Measurements from ENCODE around the gene CCDC112. TPM values are rescaled to one million over a fixed set of nuclear protein-coding genes. Genes with fewer than 3 reads are reported as not detected.

Gene CCDC112
- total and polyA plus RNA-seq, 2 of the 13 experiments (the other 11 are each of a cell fraction or from before 2014, with no cell fraction given), result 1.1 to 2.8 TPM

DNA sequence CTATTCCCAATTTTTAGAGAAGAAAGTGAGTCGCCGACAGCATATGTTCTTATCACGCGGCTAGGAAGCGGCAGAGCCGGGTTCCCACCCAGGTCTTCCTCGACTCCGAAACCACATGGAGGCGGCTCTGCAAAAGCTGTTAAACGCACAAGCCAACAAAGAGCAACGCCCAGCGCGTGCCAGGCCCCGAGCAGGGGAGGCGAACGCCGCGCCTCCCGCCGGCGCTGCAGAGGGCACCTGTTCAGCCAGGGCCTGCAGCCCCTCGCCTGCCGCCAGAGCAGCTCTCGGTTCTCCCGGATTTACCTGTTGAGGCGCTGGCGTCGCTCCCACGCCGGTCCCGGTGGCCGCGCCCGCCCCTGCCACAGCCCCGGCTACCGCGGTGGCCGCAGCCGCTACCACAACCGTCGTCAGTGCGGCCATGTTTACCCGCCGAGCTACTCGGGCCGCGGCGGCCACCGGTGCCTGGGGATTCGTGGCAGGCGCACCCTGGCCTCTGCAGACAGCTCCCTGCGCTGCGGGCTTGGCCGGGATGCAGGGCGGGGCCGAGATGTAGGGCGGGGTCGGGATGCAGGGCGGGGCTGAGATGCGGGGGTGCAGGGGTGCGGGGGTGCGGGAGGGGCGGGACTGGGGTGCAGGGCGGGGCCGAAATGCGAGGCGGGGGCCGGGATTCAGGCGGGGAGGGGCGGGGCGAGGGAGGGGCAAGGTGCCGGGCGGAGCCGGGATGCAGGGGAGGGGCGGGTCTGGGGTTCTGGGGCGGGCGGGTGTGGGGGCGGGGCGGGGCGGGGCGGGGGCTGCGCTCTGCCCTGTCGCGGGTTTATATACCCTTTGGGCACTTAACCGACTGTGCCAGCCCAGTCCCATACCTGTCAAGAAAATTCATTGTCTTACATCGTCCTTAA, at the start of gene CCDC112 (continued):
- TF ChIP-seq ZNF878 (CRISPR knock-in tag; IDR thresholded peaks at IDR 0.05) (no peak), ZNF337 (CRISPR knock-in tag; IDR thresholded peaks at IDR 0.05; ENCODE audit: borderline replicate concordance, low read depth) (no peak), RARG (CRISPR knock-in tag; IDR thresholded peaks at IDR 0.05; ENCODE audit: low read depth) (no peak), ZNF784 (CRISPR knock-in tag; IDR thresholded peaks at IDR 0.05; ENCODE audit: borderline replicate concordance) (no peak), PHB2 (IDR thresholded peaks at IDR 0.05; ENCODE audit: partially characterized antibody) (no peak), IKZF1 (IDR thresholded peaks at IDR 0.05) (no peak), ZNF678 (CRISPR knock-in tag; IDR thresholded peaks at IDR 0.05) (no peak), GABPA (IDR thresholded peaks at IDR 0.05; ENCODE audit: low read depth, low read length) (no peak), GABPA (CRISPR knock-in tag; IDR thresholded peaks at IDR 0.05; ENCODE audit: low read depth) (no peak), RBM39 (IDR thresholded peaks at IDR 0.05; ENCODE audit: low read depth, low read length, poor library complexity, severe bottlenecking) (no peak), PLSCR1 (CRISPR knock-in tag; IDR thresholded peaks at IDR 0.05; ENCODE audit: borderline replicate concordance) (no peak), BCL3 (CRISPR knock-in tag; IDR thresholded peaks at IDR 0.05) (0 out of 2 replicates have a peak, but pooled peaks have one; percentile 56), ZNF235 (CRISPR knock-in tag; IDR thresholded peaks at IDR 0.05; ENCODE audit: borderline replicate concordance) (no peak), RFXANK (CRISPR knock-in tag; IDR thresholded peaks at IDR 0.05) (no peak), SETDB1 (CRISPR knock-in tag; IDR thresholded peaks at IDR 0.05; ENCODE audit: borderline replicate concordance) (no peak)
- TF ChIP-seq, protein P1, sequence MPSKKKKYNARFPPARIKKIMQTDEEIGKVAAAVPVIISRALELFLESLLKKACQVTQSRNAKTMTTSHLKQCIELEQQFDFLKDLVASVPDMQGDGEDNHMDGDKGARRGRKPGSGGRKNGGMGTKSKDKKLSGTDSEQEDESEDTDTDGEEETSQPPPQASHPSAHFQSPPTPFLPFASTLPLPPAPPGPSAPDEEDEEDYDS (CRISPR knock-in tag; IDR thresholded peaks at IDR 0.05), result no peak
- TF ChIP-seq, protein P2, sequence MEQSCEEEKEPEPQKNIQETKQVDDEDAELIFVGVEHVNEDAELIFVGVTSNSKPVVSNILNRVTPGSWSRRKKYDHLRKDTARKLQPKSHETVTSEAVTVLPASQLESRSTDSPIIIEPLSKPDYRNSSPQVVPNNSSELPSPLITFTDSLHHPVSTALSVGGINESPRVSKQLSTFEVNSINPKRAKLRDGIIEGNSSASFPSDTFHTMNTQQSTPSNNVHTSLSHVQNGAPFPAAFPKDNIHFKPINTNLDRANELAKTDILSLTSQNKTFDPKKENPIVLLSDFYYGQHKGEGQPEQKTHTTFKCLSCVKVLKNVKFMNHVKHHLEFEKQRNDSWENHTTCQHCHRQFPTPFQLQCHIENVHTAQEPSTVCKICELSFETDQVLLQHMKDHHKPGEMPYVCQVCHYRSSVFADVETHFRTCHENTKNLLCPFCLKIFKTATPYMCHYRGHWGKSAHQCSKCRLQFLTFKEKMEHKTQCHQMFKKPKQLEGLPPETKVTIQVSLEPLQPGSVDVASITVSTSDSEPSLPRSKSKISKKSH (CRISPR knock-in tag; IDR thresholded peaks at IDR 0.05; ENCODE audit: borderline replicate concordance), result no peak
- TF ChIP-seq, protein P3, sequence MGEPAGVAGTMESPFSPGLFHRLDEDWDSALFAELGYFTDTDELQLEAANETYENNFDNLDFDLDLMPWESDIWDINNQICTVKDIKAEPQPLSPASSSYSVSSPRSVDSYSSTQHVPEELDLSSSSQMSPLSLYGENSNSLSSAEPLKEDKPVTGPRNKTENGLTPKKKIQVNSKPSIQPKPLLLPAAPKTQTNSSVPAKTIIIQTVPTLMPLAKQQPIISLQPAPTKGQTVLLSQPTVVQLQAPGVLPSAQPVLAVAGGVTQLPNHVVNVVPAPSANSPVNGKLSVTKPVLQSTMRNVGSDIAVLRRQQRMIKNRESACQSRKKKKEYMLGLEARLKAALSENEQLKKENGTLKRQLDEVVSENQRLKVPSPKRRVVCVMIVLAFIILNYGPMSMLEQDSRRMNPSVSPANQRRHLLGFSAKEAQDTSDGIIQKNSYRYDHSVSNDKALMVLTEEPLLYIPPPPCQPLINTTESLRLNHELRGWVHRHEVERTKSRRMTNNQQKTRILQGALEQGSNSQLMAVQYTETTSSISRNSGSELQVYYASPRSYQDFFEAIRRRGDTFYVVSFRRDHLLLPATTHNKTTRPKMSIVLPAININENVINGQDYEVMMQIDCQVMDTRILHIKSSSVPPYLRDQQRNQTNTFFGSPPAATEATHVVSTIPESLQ (CRISPR knock-in tag; conservative IDR thresholded peaks at IDR 0.05), result no peak
